Left lobe of liver (tissue), 2 donors: ENCODE results near the gene SLC28A3. TPM values are rescaled to one million over a fixed set of nuclear protein-coding genes. Genes with fewer than 3 reads are reported as not detected.
"Not testable (repeated sequence)": the region's sequence is repeated elsewhere in the genome, so short reads cannot be mapped to it uniquely, and the experiment has no call there.

ENCODE experiments used
- ATAC-seq: fragments of 200-7000 bp; cut with Tn5 transposase; one replicate; pipeline ENCODE4 v1.9.1; 2020; ENCODE audit warnings: mild to moderate bottlenecking, moderate library complexity
- DNase-seq: peaks from one replicate; pipeline ENCODE4 v3.0.0-alpha.2; 2020; ENCODE audit warnings: low spot score
- total RNA-seq: library from RNA; stranded (reverse); gene quantifications from one replicate; pipeline ENCODE4 v1.2.1, GENCODE V29; 2021
- donor health status: DM: no; HTN: no; CAD: no; lungs with moderate emphysema.
- donor health status: DM: no; HTN: yes; CAD: no.

SLC28A3 gene, protein sequence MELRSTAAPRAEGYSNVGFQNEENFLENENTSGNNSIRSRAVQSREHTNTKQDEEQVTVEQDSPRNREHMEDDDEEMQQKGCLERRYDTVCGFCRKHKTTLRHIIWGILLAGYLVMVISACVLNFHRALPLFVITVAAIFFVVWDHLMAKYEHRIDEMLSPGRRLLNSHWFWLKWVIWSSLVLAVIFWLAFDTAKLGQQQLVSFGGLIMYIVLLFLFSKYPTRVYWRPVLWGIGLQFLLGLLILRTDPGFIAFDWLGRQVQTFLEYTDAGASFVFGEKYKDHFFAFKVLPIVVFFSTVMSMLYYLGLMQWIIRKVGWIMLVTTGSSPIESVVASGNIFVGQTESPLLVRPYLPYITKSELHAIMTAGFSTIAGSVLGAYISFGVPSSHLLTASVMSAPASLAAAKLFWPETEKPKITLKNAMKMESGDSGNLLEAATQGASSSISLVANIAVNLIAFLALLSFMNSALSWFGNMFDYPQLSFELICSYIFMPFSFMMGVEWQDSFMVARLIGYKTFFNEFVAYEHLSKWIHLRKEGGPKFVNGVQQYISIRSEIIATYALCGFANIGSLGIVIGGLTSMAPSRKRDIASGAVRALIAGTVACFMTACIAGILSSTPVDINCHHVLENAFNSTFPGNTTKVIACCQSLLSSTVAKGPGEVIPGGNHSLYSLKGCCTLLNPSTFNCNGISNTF
- 0.10 TPM for total RNA-seq

DNA sequence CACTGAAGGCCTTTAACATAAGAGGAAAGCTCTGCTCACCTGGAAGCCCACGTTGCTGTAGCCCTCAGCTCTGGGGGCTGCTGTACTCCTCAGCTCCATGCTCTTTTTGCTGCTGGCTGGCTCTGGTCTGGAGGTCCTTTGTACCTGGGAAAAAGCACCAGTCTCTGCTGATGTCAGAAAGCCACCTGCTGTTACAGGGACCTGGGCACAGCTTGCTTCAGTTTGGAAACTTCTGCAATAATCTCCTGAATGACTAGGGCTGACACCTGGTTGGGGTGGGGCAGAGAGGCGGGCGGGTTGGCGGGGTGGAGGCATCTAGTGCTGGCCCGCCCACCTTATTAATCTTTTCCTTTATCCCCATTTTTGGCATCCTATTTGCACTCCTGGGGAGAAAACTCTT lies at the start of gene SLC28A3:
TSS of gene SLC28A3 (minus strand) at position 224 of the 400 bp plus-strand sequence. CDS start at position 99, 125 bp downstream.
- ATAC-seq (no peak), DNase-seq (no peak)

DNA sequence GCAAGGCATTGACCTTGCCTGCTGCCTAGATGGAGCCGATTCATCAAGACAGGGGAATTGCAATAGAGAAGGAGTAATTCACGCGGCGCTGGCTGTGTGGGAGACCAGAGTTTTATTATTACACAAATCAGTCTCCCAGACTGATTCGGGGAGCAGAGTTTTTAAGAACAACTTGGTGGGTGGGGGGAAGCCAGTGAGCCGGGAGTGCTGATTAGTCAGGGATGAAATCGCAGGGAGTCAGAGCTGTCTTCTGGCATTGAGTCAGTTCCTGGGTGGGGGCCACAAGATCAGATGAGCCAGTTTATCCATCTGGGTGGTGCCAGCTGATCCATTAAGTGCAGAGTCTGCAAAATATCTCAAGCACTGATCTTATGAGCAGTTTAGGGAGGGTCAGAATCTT lies 49.7 kb upstream of the SLC28A3 start:
- ATAC-seq, DNase-seq: not testable (repeated sequence)

DNA sequence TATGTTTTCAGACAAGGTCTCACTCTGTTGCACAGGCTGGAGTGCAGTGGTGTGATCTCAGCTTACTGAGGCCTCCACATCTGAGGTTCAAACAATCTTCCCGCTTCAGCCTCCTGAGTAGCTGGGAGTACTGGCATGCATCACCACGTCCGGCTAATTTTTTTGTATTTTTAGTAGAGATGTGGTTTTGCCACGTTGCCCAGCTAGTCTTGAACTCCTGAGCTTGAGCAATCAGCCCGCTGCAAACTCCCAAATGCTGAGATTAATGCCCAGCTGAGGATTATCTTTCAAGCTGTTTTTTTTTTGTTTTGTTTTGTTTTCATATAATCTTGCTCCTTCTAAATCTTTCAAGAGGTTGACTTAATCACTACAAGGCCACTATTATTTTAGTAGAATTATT lies 47.3 kb upstream of the SLC28A3 start:
- ATAC-seq = no peak
- no peak for DNase-seq

DNA sequence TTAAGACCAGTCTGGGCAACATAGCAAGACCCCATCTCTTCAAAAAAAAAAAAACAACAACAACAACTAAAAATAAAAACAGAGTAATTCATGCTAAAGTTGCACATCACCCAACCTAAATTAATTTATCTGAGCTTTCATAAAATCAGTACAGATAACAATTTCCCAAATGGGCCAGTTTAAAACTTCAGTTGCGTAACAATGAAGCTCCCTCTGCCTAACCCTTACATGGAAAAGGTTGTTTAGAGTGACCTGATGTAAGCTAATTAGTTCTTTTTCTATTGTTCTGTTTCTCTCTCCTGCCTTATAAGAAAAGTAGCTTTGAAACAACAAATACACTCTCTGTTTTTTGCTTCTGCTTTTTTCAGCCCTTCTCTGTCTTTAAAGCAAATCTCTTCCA lies 46.2 kb upstream of the SLC28A3 start:
- ATAC-seq (no peak), DNase-seq (no peak)

DNA sequence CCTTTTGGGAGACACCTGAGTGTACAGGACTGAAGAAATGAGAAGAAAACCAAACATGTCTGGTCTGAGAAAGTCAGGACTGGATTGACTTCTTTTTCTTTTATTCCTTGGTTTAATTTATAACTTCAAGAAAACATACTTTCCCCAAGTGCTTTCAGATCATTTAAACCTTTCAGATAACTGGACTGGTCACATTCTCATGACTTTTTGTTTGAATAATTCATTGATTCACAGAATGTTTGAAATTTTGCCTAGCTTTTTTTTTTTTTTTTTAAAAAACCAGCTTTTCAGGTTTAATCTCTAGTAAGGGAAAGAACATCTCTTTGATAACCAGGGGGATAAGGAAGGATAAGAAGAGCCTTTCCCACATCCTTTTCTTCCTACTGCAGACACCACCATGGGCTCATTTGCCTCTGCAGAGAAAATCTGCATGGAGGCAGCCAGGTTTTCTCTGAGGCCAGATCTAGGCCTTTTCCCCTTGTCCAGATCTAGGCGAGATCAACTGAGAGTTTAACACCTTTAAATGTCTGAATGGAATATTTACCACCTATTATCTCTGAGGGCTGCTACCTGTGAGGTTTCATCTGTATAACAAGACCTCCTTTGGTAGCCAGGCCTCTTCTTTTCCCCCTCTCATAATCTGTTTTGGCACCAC lies 45.0 kb upstream of the SLC28A3 start:
- ATAC-seq (no peak), DNase-seq (no peak)

DNA sequence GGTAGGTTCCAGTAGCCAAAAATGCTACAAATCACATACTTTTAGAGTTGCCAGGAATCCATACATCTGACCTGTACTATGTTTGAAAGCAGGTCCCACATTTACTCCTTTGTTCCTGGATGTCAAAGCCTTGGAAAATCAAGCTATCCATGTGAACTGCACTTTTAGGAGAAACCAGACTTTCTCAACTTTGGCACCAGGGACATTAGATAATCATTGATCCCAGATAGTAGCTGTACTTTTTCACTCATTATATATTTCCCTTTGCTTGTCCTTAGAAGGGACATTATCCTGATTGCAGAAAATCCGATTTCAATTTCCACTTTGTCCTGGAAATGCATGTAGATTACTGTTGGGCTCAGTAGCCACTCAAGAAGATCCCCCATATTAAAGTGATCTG lies 44.1 kb upstream of the SLC28A3 start:
- ATAC-seq (peak; percentile 76), DNase-seq (no peak)

DNA sequence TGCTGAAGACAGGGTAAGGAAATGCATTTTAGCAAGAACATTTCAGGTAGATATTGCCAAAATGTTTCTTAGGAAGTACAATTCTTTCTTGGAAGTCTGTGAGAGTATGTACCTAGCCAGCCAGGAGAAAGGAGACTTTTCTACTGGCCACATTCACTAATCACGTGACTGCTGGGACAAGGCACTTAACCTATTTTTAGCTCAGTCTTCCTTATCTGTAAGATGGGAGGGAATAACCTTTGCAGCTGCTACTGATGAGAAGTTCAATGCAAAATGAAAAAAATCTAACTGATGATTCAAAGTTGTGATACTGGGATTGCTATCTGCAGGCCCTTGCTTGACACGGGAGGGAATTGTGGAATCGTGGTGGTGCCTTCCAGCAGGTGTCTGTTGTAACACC lies 42.6 kb upstream of the SLC28A3 start:
- DNase-seq (no peak), ATAC-seq (no peak)

DNA sequence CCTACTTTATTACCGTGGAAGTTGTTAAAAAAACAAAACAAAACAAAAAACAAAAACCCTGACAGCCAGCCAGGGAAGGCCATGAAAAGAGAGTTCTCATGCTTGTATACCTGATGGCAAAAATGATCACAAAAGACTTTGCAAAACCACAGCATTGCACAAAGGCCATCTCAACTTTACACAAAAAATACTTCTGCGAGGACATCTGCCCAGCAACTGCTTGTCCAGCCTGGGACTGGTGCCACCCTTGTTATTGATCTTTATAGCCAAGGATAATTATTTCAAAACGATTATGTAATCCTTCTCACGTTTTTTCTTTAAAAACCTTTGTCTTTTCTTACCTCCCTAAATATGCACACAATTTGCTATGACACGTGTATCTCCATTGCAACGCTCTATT lies 42.2 kb upstream of the SLC28A3 start:
- ATAC-seq = peak; percentile 69
- no peak for DNase-seq

DNA sequence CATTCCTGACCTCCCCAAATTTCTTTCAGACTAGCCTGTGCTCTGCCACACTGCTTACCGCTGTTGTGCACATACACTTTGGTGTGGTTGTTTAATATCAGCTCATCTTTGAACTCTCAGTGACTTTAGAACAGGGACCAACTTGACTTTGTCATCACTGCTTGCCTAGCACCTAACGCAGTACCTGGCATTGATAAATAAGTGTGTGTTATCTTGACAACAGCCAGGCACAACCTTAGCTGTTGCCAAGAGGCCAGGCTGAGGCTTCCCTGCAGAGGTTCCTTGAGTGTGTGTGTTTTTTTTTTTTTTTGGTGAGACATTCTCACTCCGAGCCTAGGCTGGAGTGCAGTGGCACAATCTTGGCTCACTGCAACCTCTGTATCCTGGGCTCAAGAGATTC lies 41.0 kb upstream of the SLC28A3 start:
- DNase-seq = no peak
- no peak for ATAC-seq

DNA sequence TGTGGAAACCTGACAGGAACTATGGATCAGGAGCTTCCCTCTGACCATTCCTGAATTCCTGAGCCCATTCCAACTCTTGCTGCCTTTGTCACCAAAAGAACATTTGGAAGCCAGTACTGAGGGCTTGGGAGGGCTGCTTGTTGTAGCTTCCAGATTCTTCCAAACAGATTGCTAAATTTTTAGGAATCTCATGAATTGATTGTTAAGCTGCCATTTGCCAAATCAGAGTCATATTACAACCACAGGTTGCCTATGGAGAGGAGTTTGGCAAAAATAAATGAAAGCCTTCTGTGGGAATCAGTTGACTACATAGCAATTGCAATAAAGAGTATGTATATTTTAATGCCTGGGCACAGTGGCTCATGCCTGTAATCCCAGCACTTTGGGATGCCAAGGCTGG lies 39.2 kb upstream of the SLC28A3 start:
- DNase-seq = no peak
- no peak for ATAC-seq

DNA sequence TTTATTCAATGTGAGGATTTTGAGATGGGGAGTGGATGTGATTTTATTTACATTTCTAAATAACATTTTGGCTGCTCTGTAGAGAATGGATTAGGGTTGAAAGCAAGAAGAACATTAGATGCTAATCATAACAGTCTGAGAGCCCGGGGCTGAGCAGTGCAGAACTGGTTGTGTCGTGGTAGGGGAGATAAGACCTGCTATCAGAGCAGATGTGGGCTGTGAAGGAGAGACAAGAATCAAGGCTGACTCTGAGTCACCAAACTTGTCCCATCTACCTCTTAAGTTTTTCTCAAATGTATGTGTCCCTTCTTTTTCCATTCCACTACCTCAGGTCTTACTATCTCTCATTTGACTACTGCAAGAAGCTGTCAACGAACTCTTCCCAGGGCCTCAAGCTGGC lies 35.4 kb upstream of the SLC28A3 start:
- ATAC-seq = no peak

DNA sequence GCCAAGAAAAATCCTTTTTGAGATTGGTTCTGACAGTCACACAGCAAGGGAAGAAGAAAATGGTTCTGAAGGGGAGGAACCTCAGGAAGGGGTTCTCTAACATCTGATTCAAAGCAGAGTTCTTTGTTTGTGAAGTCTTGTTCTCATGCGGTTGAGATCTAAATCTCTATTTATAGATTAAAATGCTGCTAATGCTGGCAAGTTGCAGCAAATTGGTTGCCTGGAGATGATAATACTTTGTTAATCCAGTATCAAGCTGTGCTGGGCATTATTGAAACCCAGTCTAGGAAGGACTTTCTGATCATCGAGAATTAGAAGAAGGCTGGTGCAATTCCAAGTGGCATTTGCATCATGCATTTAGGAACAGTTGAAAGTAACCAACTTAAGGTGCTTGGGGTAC lies 34.0 kb upstream of the SLC28A3 start:
- ATAC-seq (no peak), DNase-seq (no peak)

More for the DNA sequence above, 35.4 kb upstream of the SLC28A3 start:
- DNase-seq = no peak

DNA sequence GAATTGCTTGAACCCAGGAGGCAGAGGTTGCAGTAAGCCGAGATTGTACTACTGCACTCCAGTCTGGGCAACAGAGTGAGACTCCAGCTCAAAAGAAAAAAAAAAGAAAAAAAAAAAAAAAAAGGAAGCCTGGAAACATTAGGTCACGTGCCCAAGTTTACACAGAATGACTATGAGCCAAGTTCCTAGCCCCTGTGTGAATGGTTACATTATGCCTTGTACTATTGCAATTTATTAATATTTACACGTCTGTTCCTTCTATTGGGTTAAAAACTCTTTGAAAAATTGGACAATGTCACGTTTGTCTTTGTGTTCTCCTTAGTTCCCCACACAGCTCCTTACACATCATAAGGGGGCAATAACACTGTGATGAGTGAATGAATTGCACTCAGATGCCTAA lies 33.5 kb upstream of the SLC28A3 start:
- DNase-seq = no peak
- no peak for ATAC-seq

DNA sequence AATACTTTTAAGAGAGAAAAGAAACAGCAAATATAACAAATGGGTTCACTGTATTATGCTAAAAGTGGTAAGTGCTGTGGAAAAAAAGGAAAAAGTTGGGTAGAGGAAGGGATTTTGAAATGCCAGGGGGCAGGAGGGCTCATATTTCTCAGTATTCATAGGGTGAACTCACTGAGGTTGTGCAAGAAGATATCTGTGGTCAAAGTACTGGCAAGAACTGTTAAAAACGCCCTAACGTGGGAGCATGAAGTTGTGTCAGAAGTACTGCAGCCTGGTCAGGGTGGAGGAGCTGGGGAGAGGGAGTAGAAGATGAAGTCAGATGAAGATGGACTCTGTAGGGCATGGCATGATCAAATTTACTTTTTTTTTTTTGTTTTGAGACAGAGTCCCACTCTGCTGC lies 31.2 kb upstream of the SLC28A3 start:
- DNase-seq (peak; percentile 62), ATAC-seq (peak; percentile 97)

DNA sequence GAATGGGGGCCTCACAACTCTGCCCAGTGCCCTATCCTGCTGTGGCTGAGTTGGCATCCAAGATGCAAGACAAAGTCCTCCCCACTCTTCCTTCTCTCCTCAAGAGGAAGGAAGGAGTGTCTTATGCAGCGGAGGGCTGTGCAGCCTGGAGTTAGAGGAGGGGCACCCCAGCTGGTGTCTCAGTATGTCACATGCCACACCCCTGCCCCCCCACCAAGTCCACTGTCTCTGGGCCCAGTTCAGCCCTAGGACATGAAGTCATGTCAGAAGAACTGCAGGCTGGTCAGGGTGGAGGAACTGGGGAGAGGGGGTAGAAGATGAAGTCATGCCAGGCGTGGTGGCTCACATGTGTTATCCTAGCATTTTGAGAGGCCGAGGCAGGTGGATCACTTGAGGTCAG lies 28.0 kb upstream of the SLC28A3 start:
- no peak for DNase-seq
- no peak for ATAC-seq

DNA sequence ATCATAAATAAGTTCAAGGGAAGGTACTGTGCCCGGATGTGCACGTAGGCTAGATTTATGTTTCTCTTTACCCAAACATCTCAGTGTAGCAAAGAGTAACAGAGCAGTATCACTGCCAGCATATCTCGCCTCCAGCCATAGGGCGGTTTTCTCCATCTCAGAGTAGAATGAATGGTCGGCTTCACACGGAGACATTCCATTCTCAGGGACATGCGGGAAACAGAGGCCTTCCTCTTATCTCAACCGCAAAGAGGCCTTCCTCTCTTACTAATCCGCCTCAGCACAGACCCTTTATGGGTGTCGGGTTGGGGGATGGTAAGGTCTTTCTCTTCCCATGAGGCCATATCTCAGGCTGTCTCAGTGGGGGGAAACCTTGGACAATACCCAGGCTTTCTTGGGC lies 27.2 kb upstream of the SLC28A3 start:
- DNase-seq, ATAC-seq: not testable (repeated sequence)

DNA sequence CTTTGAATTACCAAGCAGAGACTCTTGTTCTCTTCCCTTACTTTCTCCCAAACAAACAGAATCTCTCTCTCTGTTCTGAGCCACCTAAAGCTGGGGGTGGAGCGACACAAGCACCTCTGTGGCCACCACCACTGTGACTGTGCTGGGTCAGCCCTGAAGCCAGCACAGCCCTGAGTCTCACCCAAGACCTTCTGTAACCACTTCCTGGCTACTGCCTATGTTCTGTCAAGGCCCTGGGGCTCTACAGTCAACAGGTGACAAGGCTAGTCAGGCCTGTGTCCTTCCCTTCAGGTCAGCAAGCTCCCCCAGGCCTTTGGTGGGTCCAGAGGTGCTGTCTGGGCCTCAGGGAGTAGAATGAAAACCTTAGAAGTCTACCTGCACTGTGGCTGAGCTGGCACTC lies 26.1 kb upstream of the SLC28A3 start:
- ATAC-seq = no peak
- no peak for DNase-seq

DNA sequence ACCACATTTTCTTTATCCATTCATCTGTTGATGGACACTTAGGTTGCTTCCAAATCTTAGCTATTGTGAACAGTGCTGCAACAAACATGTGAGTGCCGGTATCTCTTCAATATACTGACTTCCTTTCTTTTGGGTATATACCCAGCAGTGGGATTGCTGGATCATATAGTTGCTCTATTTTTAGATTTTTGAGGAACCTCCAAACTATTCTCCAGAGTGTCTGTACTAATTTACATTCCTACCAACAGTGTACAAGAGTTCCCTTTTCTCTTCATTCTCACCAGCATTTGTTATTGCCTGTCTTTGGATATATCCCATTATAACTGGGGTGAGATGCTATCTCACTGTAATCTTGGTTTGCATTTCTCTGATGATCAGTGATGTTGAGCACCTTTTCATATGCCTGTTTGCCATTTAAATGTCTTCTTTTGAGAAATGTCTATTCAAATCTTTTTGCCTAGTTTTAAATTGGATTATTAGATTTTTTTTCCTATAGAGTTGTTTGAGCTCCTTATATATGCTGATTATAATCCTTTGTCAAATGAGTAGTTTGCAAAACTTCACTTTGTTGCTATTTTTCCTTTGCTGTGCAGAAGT lies 24.4 kb upstream of the SLC28A3 start:
- not testable (repeated sequence) for ATAC-seq, DNase-seq

DNA sequence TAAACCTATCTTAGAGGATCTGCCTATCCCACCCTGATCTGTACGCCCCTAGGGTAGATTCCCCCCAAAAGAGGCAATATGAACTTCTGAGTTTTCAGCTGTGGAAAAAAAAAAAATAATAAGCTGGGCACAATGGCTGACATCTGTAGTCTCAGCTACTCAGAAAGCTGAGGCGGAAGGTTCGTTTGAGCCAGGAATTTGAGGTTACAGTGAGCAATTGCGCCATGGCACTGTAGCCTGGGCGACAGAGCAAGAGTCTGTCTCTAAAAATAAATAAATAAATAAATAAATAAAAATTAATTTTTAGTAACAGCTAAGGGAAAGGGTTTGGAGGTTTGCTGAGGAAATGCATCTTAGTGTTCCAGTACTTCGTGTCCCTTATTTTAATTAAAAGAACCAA lies 21.1 kb upstream of the SLC28A3 start:
- DNase-seq = no peak
- ATAC-seq = no peak

DNA sequence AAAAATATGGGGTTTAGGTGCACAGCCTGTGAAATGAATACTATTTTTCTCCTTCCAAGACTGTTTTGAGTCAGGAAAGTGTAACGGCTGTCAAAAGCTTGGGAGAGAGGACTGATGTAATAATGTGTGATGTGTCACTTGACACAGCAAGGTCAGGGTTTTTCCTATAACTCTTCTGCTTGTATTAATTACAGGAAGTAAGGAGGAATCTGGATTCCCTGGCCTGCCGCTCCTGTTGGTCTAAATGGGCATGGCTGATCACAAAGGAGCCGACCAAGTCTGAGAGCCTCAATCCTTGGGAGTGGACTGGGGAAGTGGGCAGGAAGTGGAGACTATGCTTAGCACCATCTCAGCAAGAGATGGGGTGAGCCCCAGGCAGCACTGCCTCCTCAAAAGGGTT lies 16.7 kb upstream of the SLC28A3 start:
- DNase-seq = no peak

DNA sequence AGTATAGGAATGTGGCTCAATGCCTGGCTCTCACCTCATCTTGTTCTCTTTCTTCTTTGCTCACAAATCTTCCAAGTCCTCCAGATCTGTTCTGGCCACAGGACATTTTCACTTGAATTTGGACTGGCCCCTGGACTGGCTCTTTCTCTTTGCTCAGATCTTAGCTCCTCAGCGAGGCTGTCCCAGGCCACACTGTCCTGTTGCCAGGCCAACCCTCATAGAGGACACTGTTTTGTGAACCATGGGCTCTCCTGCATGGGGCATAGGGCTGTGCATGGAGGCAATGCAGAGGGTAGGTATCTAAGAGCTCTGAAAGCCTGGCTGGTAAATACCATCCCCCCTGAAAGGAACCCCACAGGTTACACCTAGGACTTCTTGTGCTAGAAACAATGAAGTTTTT lies 13.5 kb upstream of the SLC28A3 start:
- ATAC-seq (no peak), DNase-seq (no peak)

More for the DNA sequence above, 16.7 kb upstream of the SLC28A3 start:
- no peak for ATAC-seq
